Putamen (tissue), 1 donor: ENCODE measurements around the gene HAGH.
A peak's percentile ranks its signal among the peaks of the same experiment; 100 is the strongest.

Experiments used
- DNase-seq: peaks from one replicate; pipeline ENCODE4 v3.0.0-alpha.2; 2016; ENCODE audit warnings: low spot score

Gene HAGH

DNA sequence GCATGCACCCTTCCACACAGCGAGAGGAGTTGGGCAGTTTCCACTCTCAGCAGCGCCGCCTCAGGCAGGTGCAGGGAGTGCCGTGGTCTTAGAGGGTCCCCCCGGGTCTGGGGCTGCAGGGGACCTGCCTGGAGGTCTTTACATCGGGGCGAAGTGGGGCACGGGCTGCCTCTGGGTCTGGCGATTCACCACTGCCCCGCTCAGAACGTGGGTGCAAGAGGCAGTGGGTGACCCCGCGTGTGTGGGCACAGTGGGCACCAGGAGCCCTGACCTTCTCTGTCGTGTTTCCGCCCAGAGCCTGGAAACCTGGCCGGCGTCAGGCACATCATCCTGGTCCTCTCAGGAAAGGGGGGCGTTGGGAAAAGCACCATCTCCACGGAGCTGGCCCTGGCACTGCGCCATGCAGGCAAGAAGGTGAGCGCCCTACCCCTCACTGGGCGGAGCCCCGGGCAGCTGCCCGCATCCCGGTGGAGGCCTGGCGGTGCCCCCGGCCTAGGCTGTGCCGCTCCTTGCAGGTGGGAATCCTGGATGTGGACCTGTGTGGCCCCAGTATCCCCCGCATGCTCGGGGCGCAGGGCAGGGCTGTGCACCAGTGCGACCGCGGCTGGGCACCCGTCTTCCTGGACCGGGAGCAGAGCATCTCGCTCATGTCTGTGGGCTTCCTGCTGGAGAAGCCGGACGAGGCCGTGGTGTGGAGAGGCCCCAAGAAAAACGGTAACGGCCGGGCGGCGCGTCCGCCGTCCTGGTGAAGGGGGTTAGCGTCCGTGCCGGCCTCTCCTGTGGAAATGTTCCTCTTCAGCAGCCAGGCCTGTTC is 40.2 kb downstream of the HAGH start:
- DNase-seq, result no peak

DNA sequence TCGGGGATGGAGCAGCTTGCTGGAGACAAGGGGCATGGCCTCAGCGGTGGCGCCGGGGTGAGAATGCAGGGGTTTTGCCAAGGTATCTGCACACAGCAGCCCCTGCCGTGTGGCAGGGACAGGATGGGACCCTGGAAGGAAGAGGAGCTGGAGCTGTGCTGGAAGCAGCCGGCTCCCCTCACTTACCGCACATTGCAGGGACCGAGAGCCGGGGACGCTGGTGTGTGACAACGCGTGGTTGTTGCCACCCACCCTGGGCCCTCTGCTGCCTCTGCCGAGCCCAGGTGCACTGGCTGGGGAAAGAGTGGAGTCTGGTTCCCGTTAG is 40.8 kb downstream of the HAGH start:
- no peak for DNase-seq

DNA sequence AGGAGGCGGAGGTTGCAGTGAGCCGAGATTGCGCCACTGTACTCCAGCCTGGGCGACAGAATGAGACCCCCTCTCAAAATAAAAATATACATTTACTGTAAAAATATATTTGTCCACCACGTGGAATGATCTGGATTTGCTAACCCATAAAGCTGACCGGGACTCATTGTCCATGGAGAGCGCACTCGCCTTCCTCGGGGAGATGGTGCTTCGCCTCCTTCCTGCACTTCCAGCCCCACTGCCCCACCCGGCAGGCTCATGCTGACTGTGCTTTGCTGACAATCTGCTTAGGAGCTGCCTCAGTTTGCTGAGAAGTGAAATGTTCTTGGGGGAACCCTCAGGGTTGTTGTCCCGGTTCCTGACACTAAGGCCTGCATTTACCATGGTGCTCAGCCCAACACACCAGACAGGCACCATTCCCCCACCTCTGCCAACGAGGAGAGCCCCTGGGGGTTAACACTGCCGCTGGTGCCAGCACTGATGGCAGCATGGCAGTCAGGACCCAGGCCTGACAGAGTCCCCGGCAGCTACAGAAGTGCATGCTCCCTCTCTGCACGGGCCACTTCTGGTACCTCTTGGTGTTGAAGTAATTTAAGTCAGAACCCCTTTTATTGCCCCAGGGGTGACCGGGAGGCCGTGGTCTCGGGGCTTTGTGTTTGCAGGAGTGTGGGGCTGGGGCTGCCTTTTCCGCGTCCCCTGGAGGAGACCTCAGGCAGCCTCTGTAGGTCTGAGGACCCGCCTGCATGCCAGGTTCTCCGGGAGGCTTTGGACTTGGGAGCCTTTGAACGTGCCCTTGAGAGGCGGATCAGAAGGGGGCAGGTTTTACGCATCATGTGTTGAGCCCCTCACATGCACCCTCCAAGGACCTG is 41.4 kb downstream of the HAGH start:
- DNase-seq, result no peak

DNA sequence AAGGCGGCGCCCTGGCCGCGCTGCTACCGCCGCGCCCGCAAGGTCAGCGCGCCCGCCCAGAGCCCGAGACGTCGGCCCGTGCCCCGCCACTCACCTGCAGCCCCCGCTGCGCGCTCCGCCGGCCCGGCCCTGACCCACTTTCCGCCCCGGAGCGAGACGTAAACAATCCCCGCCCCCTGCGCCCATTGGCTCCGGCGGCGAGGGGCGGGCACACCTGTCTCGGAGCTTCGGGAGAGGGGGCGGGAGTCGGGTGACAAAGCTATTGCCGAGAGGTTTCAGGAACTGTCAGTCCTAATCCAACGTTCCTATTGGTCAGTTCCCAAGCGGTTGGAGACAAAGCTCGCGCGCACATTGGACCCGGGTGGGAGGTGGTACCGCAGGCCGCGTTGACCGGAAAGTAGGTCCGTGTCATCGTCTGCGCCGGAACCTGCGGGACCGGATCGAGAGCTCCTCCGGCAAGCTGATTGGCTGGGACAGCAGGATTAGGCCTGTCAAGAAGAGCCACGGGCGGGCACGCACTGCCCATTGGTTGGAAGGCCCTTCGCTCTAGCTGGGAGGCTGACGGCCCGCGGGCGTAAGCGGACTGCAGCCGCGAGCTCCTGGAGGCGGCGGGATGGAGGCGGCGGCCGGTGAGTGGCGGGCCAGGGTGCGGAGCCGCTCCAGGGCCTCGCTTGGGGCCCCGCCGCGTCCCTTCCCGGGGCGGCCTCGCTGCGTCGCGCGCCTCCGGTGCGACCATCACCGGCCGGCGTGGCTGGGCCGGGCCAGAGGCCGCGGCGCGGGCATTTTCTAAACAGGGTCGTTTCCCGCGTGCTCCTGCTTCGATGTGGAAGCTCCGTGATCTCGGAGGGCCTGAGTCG is 44.0 kb downstream of the HAGH start, which contains the start of the genes NUBP2 and SPSB3:
TSS of gene NUBP2 (plus strand) at position 553 of the 857 bp plus-strand sequence. CDS start at position 614, 61 bp downstream.
TSS of gene SPSB3 (minus strand) at position 164 of the 857 bp plus-strand sequence. CDS start 1,088 bp downstream, outside the sequence.
- peak; percentile 100 for DNase-seq

DNA sequence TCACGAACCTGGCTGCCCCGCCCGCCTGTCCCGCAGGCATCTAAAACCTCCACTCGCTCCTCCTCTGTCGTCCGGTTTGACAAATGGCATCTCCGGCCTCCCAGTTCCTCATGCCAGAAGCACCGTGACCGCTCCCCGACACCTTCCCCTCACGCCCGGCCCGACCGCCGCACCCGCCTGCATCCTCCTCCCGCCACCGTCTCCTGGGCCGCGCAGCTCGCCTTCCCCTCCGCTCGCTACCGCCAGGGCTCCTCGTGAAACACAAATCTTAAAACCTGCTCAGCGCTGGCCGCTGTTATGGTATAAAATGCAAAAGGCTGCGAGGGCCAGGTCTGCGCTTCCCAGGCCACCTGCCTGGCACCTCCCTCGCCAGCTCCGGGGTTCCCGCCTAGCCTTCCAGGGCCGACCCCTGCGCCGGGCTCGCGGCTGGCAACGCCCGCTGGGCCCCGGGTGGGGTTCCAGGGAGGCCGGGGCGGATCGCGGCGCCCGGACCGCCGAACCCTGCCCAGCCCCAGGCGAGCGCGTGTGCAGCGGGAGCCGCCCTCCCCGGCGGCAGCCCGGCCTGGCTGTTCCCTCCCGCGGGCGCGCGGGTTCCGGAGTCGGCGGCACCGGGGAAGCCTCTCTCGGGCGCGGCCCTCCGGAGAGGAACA is 44.7 kb downstream of the HAGH start:
- DNase-seq, result no peak

DNA sequence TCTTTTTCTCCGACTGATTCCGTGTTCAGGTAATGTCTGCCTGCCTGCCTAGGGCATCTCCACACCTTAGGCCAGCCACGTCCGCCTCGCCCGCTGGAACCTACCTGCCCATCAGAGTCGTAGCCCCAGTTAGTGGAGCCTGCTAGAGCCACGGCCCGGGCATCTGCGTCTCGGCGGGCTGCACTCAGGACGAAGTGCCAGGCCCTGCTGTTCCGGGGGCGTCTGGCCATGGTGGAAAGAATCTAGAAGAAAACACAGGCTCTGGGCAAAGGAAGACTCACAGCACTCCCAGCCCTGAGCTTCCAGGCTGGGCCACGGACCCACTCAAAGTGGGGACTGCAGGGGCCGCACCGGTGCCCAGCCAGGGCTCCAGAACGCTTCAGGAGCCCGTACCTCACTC is 45.4 kb downstream of the HAGH start:
- DNase-seq, result no peak

DNA sequence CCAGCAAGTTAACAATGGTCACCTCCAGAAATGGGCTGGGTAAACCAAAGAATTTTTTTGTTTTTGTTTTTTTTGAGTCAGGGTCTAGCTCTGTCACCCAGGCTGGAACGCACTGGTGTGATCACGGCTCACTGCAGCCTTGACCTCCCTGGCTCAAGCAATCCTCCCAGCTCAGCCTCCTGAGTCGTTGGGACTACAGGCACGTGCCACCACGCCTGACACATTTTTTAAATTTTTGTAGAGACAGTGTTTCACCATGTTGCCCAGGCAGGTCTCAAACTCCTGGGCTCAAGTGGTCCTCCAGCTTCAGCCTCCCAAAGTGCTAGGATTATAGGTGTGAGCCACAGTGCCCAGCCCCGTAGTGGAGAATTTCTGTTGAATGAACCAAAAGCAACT is 46.0 kb downstream of the HAGH start:
- DNase-seq, result no peak

DNA sequence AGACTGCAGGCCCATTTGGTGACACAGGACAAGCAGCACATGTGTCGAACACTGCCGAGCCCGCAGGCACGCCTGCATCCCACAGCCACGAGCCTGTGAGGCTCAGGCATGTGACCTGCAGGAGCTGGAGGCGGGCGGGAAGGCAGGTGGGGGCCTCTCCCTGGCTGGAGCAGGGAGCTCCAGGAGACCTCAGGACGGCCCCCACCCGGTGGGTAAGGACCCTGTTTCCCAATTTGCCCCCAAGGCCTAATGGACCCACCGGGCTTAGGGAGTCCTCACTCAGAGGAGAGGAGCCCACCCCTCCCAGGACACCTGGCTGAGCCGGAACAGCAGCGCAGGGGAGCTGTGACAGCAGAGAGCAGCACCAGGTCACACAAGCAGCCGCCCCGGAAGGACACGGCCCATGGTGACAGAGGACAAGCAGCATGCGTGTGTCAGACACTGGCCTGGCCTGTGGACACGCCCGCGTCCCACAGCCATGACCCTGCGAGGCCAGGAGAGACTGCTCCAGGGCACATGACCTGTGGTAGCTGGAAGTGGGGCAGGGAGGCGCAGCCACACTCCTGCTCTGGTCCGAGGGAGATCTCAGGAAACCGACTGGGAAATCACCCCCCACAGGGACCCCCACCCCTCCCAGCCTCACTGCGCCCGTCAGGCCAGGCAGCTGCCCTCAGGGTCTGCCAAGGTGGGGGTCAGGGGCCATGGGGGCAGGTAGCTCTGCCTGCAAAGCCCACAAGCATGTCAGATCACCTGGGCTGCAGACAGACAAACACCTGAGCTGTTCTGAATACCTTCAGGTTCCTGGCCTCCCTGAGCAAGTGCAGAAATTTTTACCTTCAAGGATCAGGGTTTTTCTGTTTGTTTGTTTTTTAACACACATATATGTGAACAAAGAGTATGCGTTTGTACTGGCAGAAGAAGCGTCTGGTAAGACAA is 46.6 kb downstream of the HAGH start:
- DNase-seq, result no peak

DNA sequence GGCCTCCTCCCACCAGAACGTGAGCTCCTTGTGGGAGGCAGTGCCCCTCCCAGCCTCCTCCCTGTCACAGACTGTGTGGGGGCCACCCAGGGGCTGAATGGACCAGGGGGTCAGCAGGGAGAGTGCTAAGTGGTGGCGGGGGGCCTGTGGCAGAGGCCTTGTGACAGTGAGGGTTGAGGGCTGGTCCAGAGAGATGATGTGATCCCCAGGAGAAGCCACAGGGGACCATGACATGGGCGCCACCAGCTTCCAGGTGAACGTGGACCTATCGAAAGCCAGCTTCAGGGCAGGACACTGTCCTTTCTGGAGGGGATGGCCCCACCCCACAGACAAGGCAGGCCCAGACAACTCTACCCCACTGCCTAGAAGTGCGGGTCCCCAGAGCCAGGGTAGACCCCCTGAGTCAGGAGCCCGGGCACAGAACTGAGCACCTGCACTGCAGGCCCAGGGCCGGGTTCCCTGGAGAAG is 47.4 kb downstream of the HAGH start:
- DNase-seq, result no peak

DNA sequence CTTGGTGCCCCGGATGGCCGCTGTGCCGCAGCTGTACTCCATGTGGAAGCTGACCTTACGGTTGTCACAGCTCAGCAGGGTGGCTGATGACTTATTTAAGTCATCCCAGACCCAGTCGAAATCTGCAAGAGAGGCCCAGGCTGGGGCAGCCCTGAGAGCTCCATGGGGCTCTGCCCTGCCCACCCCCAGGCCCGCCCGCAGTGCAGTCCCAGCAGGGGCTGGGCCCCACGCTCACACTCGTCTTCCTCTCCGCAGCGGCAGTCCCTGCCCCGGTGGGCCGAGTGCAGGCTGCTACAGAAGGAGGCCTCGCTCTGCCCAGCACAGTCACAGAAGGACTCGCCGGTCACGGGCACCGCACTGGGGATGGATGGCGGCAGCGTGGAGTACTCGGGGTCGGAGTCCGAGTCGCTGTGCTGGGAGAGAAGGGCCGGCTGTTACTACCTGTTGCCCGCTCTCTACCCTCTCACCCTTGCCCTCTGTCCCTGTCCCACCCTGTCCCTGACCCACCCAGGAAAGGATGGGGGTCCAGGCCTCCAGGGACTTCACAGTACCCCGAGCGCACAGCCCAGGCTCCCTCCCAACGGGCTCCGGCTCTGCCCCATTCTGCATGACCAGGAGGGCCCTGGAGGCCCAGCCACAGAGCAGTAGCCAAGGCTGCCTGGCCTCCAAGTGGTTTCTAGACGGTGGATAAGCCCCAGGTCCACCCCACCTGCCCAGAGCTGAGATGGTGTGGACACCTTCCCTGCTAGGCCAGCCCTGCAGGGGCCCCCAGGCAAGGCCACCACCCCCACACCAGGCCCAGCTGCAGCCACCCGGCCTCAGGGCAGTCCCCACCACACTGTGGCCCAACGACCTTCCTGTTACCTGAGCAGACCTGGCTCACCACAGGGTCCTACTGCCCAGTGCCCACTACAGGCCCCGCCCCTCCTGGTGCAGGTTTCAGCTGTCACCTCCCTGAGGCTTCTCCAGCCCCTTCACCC is 48.1 kb downstream of the HAGH start:
- no peak for DNase-seq

DNA sequence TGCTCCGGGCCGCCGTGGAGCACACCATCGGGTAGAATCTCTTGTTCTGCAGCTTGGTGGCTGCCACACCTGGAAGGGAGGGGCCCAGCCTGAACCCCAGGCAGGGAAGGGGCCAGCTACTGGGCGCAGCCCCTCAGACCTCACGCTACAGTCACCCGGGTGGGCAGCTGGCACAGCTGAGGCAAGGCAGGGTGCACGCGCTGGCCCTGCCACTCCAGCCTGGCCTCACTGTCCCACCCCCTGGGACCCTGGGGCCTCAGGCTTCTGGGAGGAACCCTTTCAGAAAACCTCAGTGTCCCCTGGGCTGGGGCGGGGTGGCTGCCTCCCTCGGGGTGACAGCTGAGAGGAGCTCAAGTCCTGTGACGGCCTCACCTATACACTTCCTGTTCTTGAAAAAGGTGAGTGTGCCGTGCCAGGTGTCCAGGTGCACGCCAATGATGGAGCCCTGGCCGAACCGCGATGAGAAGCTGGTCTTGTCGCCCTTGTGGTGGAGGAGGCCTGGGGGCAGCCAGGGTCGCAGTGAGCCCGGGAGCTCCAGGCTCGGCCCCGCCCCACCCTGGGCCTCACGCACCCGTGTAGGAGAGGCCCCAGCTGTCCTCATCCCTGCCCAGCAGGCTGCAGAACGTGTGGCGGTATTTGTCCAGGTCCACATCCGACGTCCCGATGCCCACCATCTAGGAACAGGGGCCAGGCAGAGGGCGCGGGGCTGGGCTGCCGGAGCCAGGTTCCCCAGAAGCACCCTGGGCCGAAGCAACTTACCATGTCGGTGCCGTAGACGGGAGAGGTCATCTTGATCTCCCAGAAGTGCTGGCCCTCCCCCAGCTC is 49.0 kb downstream of the HAGH start:
- no peak for DNase-seq

DNA sequence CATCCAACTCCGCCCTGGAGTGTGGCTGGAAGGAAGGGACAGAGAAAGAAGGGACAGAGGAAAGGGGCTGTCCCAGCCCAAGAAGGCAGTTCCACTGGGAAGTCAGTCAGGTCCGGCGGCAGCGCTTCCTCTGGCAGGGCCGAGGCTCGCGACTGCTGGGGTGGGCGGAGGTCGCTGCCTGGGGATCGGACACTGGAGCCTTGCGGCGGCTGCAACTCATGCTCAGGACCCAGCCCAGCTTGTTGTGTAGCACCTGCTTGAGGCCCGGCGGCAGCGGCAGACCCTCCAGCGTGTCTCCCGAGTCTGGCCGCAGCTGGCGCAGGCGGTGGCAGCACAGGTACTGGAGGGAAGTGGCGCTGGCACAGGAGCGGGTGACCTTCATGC is 49.6 kb downstream of the HAGH start:
- no peak for DNase-seq

DNA sequence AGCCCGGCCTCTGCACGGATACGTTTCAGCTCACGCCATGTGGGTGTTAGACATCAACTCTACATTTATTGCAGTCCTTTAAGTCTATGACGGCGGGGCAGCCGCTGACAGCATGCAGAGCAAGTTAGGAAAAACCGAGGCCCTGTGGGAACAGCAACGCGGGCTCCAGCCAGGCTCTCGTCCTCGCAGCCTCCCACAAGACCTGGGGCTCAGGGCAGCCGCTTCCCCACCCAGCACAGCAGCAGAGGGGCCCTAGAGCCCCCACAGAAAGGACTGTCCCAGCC is 50.0 kb downstream of the HAGH start:
- no peak for DNase-seq

DNA sequence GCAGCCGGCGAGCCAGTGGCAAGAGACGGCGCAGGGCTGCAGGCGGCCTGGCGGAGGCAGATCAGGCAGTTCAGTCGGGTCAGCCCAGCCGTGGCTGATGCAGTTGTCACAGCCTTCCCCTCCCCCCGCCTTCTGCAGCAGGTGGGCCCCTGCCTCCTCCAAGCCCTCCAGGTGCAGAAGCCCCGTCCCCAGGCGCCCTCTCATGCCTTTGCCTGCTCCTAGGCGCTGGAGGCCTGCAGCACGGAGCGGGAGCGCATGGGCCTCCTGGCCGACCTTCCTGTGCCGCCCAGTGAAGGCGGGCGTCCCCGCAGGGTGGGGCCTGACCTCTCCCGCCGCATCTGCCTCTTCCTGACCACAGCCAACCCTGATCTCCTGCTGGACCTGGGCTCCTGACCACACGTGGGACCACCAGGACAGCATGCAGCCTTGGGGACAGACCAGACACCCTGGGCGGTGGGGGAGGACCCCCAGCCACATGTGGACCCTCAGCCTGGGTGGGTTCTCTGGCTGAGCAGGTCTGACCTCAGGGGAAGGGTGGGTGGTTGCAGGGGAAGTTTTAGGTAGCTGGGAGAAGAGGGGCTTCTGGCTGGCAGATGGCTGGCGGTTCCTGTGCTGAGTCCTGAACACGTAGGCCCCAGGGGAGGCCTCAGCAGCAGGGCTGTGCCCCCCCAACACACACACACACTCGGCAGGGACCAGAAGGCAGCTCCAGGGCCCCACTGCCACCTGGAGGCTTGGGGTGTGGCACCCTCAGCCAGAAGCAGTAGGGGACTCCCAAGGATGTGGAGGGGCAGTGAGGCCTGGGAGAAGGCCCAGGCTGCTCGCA is 50.6 kb downstream of the HAGH start:
- no peak for DNase-seq

DNA sequence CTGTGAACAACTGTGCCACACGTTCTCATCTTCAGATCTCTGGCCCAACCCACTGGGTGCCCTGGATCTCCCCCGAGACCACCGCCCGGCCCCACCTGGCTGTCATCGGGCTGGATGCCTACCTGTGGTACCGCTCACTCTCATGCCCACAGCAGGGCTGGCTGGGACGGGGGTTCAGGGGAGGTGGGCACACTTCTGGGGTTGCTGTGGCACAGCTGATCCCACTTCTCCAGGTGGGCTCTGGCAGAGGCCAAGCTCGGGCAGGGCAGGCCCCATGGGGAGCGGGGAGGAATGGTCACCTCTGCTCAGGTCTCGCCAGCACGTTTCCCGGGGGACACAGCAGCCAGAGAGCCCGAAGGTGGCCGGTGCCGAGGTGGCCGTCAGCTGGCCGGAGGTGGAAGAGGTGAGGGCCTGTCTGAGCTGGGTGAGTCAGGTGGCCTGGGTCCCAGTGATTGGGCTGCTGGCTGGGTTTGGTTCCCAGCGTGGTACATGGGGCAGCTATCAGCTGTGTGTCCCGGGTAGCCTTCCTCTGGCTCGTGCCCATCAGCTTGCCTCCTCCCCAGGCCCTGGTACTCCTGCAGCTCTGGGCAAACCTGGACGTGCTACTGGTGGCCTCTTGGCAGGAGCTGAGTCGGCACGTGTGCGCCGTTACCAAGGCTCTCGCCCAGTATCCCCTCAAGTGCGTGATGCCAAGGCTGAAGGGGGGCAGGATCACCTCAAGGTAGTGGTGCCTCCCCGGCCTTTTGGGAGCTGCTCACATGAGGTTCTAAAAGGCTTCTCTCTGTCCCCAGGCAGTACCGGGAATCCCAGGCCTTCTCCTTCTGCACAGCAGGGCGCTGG is 51.4 kb downstream of the HAGH start:
- no peak for DNase-seq

DNA sequence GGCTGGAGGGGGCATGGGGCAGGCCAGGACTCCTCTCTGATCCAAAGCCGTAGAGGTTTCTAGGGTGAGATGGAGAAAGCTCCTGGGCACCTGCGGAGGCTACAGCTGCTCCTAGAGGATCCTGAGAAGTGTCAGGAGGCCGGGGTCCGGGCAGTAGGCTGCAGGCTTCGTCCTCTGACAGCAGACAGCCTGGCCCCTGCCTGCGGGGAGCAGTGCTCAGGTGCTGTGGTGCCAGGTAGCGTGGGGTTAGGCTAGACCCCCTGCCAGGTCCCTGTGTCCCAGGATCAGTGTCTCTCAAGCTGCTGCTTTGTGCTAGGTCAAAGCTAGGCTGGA is 52.2 kb downstream of the HAGH start:
- no peak for DNase-seq
